ENCODE measurements around the gene PSMB10.
"Not testable (repeated sequence)": the region's sequence is repeated elsewhere in the genome, so short reads cannot be mapped to it uniquely, and the experiment has no call there.

PSMB10 gene

DNA sequence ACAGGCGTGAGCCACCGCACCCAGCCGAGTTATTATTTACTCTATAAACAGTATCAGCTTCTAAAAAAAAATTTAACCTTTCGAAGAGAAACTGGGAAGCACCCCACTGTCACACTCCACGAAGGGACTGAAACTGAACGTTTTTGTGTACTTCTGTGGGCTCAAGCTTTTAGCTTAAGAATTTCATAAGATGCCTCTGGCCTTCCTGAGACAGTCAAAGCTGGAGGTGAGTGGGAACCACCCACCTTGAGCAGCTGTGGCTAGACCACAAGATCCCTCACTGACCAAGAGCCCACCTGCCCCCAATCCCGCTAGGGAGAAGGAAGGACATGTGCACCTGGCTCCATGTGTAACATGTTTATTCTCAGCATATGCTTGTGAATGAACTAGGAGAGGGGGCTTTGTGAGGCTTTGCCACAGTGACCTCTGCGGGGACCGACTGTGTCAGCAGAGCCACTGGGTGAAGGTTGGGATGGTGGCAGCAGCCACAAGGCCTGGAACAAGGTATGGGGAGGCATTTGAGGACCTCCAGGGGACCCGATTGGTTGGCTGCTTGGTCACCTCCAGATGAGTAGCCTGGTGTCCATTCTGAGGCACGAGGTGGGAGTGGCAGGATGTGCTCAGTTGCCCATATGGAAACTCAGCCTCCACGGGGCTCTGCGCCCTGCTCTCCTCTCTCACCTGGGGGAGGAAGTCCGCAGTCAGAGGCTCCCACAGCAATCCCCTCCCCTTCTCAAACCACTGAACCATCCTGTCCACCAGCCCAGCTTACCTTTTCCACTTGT is 38.9 kb upstream of the PSMB10 start:
- TF ChIP-seq, protein P1, sequence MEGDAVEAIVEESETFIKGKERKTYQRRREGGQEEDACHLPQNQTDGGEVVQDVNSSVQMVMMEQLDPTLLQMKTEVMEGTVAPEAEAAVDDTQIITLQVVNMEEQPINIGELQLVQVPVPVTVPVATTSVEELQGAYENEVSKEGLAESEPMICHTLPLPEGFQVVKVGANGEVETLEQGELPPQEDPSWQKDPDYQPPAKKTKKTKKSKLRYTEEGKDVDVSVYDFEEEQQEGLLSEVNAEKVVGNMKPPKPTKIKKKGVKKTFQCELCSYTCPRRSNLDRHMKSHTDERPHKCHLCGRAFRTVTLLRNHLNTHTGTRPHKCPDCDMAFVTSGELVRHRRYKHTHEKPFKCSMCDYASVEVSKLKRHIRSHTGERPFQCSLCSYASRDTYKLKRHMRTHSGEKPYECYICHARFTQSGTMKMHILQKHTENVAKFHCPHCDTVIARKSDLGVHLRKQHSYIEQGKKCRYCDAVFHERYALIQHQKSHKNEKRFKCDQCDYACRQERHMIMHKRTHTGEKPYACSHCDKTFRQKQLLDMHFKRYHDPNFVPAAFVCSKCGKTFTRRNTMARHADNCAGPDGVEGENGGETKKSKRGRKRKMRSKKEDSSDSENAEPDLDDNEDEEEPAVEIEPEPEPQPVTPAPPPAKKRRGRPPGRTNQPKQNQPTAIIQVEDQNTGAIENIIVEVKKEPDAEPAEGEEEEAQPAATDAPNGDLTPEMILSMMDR (IDR thresholded peaks at IDR 0.05; ENCODE audit: extremely low read depth, missing control alignments): no peak
- peak; percentile 64 for DNase-seq (ENCODE audit: low spot score)

DNA sequence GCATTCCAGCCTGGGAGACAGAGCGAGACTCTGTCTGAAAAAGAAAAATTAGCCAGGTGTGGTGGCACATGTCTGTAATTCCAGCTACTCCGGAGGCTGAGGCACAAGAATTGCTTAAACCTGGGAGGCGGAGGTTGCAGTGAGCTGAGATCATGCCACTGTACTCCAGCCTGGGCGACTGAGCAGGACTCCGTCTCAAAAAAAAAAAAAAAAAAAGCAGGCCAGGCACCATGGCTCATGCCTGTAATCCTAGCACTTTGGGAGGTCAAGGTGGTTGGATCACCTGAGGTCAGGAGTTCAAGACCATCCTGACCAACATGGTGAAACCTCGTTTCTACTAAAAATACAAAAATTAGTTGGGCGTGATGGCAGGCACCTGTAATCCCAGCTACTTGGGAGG is 35.6 kb upstream of the PSMB10 start:
- DNase-seq (ENCODE audit: low spot score): not testable (repeated sequence)

DNA sequence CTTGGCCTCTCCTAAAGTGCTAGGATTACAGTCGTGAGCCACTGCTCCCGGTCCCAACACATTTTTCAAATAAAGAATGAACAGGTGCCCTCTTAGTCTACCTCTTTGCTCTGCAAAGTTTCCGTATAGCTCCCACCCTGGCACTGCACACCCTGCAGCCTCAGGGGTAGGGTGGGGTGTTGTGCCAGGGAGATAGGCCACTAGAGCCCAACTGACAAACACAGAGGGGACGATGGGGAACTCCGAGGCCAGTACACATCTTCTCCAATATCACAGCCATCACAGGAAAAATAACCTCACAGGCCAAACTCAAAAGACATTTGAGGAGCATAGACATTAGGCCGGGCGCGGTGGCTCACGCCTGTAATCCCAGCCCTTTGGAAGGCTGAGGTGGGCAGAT is 34.5 kb upstream of the PSMB10 start:
- TF ChIP-seq, protein P1 (IDR thresholded peaks at IDR 0.05; ENCODE audit: extremely low read depth, missing control alignments): no peak

DNA sequence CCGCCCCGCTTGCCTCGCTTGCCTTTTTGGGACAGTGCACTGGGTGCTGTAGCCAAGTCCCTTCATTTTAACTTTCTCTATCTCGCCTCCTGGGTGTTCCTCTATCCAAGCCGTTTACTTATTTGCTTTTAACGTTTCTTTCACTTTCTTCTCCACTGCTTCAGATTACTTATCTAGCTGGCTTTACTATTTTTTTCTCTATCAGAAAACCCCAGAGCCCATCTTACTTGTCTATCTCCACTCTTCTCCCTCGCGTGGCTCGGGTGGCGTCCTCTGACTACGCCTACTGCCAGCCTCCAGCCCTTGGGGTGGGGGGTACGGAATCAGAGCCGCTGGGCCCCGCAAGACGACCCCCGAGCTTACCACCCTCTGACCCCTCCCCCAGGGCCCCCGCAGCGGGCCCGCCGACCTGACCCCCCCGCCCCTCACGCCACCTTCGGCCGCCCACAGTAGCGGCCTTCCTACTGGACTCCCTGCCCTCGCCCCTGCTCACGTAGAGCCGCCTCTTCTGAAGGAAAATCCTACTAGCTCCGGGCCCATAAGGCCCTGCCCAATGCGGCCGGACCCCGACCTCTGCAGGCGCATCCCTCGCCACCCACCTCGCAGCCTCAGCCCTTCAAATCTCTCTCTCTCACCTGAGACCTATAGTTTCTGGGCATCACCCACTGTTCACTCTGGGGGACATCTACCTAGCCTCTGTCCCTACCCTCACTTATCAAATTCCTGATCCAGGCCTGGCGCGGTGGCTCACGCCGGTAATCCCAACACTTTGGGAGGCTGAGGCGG is 32.8 kb upstream of the PSMB10 start:
- peak; percentile 71 for DNase-seq (ENCODE audit: low spot score)
- TF ChIP-seq, protein P1 (IDR thresholded peaks at IDR 0.05; ENCODE audit: extremely low read depth, missing control alignments): no peak

More for the DNA sequence above, 34.5 kb upstream of the PSMB10 start:
- no peak for DNase-seq (ENCODE audit: low spot score)

DNA sequence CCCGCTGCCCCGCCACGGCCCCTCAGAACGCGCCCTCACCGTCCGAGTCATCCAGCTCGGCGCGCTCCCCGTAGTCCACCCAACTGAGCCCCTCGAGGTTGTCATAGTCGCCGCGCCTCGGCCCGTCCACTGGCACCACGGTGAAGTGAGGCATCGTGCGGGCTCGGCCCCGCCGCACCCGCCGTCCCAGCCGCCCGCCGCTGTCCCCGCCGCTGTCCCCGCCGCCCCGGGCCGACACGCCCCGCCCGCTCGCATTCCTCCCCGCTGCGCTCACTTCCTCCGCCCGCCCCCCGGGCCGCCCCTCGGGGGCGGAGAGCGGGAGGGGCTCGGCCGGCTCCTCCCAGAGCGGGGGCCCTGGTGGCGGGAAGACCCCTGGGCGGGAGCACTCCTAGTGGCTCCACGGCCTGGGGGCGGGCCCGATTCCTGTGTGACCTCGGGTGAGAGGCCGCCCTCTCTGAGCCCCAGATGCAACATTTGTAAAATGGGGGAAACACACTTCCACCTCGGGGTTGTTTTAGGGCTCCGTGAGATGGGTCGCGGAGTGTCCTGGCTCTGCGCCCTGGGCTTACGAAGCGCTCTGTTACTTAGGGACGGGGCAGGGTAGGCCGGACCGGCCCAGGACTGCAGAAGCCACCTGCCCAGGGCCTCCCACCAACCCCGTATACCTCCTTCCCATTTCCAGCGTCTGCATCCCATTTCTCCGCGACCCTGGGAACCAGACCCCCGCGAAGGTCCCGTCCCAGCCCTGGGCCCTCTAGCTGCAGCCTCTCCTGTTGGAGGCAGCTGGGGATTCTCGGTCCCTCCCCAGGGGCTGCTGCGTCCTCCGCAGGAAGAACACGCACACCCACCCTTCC is 32.0 kb upstream of the PSMB10 start, which contains the start of gene SLC12A4:
SLC12A4 (minus strand) TSS at position 238 of the 854 bp plus-strand sequence; CDS start at position 154, 84 bp downstream.
- peak; percentile 99 for DNase-seq (ENCODE audit: low spot score)
- TF ChIP-seq, protein P1 (IDR thresholded peaks at IDR 0.05; ENCODE audit: extremely low read depth, missing control alignments): no peak

DNA sequence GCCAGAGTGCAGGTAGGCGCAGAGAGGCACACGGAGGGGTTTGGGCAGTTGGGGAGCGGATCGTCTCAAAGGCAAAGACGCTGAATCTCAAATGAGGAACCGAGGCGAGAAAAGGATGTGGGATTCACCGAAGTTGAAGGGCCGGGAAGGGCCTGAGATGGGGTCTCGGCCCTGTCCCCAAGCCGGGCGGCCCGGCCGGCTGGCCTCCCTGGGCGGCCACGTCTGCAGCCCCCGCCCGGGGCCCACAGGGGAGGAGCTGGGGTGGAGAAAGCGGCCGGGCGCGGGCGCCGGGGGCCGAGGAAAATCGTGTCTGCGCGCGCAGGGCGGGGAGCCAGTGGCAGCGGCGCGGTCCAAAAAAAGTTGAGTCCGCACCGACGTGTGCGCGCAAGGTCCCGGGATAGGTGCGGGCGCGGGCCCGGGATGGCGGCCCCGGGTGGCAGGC is 31.3 kb upstream of the PSMB10 start:
- peak; percentile 79 for DNase-seq (ENCODE audit: low spot score)
- TF ChIP-seq, protein P1 (IDR thresholded peaks at IDR 0.05; ENCODE audit: extremely low read depth, missing control alignments): no peak

DNA sequence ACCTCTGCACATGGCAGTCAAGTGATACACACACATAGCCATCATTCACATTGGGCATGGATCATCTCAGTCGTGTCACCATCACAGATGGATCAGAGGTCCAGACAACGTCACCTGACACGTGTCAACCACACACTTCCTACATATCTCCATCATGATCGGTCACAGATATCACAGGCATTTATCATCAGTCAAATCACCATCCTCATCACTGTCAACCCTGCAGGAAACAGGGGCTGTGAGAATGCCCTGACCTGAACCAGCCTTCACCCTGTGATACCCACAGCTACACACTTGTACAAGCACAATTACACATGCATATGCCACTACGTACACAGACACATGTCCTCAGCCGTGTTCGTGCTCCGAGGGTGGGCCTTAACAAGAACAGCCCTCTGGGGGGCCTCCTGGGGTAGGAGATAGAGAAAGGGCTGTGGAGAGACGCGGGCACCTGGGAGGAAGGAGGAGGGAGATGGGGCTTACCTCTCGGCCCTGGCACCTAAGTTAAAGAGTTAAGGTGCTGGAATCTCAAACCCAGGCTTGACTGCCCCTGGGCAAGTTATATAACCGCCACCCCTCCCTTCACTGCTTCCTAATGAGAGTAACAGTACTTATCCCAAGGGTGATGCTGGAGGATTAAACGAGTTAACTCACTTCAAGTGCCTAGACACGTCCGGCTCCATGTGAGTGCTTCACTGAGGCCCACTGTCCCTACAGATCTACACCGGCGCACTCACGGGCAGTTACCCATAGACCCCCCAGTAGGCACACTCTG is 30.7 kb upstream of the PSMB10 start:
- no peak for DNase-seq (ENCODE audit: low spot score)
- TF ChIP-seq, protein P1 (IDR thresholded peaks at IDR 0.05; ENCODE audit: extremely low read depth, missing control alignments): no peak

Data from GM20000 (cell line).